GM12878 (cell line): ENCODE results near the gene ATN1. TPM values are rescaled to one million over a fixed set of nuclear protein-coding genes. Genes with fewer than 3 reads are reported as not detected.

Experiments
- ATF7 ChIP-seq: fragments of 450-650 bp; IDR thresholded peaks from 2 replicates; pipeline ENCODE4 v1.6.1; 2016; ENCODE audit warnings: low read depth, mild to moderate bottlenecking
- BMI1 ChIP-seq: fragments of 450-650 bp; IDR thresholded peaks from 2 replicates; pipeline ENCODE4 v1.6.1; 2016; ENCODE audit warnings: mild to moderate bottlenecking, moderate library complexity, borderline replicate concordance
- CHD1 ChIP-seq: IDR thresholded peaks from 2 replicates; pipeline ENCODE4 v1.6.1; 2012; ENCODE audit warnings: low read depth, low read length, improper control_type of control experiment
- EED ChIP-seq: sonication (generic); IDR thresholded peaks from 2 replicates; pipeline ENCODE4 v1.6.1; 2016; ENCODE audit warnings: antibody characterized with exemption, low read depth
- ELK1 ChIP-seq: IDR thresholded peaks from 2 replicates; pipeline ENCODE4 v1.6.1; 2012; ENCODE audit warnings: low read depth, low read length, improper control_type of control experiment
- FOXM1 ChIP-seq: IDR thresholded peaks from 2 replicates; pipeline ENCODE4 v1.6.1; 2012; ENCODE audit warnings: low read depth, mild to moderate bottlenecking, inconsistent platforms, low read length, moderate library complexity
- IRF3 ChIP-seq: fragments of 450-650 bp; IDR thresholded peaks from 2 replicates; pipeline ENCODE4 v1.6.1; 2014; ENCODE audit warnings: mild to moderate bottlenecking
- KLF5 ChIP-seq: fragments of 450-650 bp; IDR thresholded peaks from 2 replicates; pipeline ENCODE4 v1.6.1; 2014; ENCODE audit warnings: mild to moderate bottlenecking; ENCODE audit not compliant: partially characterized antibody
- MLLT1 ChIP-seq: fragments of 450-650 bp; IDR thresholded peaks from 2 replicates; pipeline ENCODE4 v1.6.1; 2016; ENCODE audit warnings: mild to moderate bottlenecking
- MTA2 ChIP-seq: fragments of 450-650 bp; IDR thresholded peaks from 2 replicates; pipeline ENCODE4 v1.6.1; 2016; ENCODE audit warnings: low read depth, mild to moderate bottlenecking, moderate library complexity
- NKRF ChIP-seq: fragments of 450-650 bp; conservative IDR thresholded peaks from 2 replicates; pipeline ENCODE4 v1.6.1; 2017; ENCODE audit warnings: mild to moderate bottlenecking, moderate library complexity
- POU2F2 ChIP-seq: IDR thresholded peaks from 3 replicates; pipeline ENCODE4 v1.6.1; 2011; ENCODE audit warnings: low read depth, mild to moderate bottlenecking, low read length, borderline replicate concordance
- REST ChIP-seq: IDR thresholded peaks from 2 replicates; pipeline ENCODE4 v1.6.1; 2012; ENCODE audit warnings: mild to moderate bottlenecking, low read depth, low read length
- SIN3A ChIP-seq: IDR thresholded peaks from 2 replicates; pipeline ENCODE4 v1.6.1; 2012; ENCODE audit warnings: low read depth, low read length, improper control_type of control experiment
- SUZ12 ChIP-seq: fragments of 200-600 bp; sonication (generic); IDR thresholded peaks from one replicate; pipeline ENCODE4 v1.6.1; 2018; ENCODE audit warnings: antibody characterized with exemption, mild to moderate bottlenecking; ENCODE audit not compliant: unreplicated experiment
- ZNF687 ChIP-seq: fragments of 450-650 bp; IDR thresholded peaks from 2 replicates; pipeline ENCODE4 v1.6.1; 2017; ENCODE audit warnings: mild to moderate bottlenecking, moderate library complexity
- polyA plus RNA-seq, 11 experiments: library from polyadenylated mRNA; depleted of rRNA in 4 of 11; unstranded in 6 of 11; stranded (reverse) in 5 of 11; fragments of >200 nt; fragmentation: Nextera tagmentation in 4 of 11; fragmentation: Illumina TruSeq in 1 of 11; extraction: Ambion mirVana in 4 of 11; extraction: Trizol in 1 of 11; gene quantifications; 1 replicate in 1 of 11; 2 replicates in 10 of 11; pipeline versions ENCODE4 v1.2.1 to v1.2.3, GENCODE V29; 2011 to 2016; ENCODE audit warnings: inconsistent platforms in 2 of 11, missing spikeins in 2 of 11, low read depth in 1 of 11
- total RNA-seq, 4 experiments: library from RNA; depleted of rRNA in 3 of 4; stranded (reverse); fragments of >200 nt in 3 of 4; fragmentation: Illumina TruSeq in 1 of 4; extraction: Trizol in 1 of 4; gene quantifications; 2 replicates each; pipeline versions ENCODE4 v1.2.1 to v1.2.3, GENCODE V29; 2013 to 2021

Gene ATN1
- total and polyA plus RNA-seq, 10 of the 15 experiments (the other 5 are each of a cell fraction or from before 2014, with no cell fraction given) = 0.08 to 44.5 (median 5.0) TPM

- TF ChIP-seq ZNF687 (peak; percentile 100), NKRF (peak; percentile 71), POU2F2 (peak; percentile 99), ATF7 (no peak; the same call in none of the 2 replicates), EED (no peak), SIN3A (0 out of 2 replicates have a peak, but pooled peaks have one; percentile 69), ELK1 (peak; percentile 77), MLLT1 (peak; percentile 88), CHD1 (no peak), IRF3 (no peak), MTA2 (peak; percentile 49; the same call in 1 of the 2 replicates), REST (peak; percentile 35; the same call in 1 of the 2 replicates), SUZ12 (no peak), BMI1 (peak; percentile 97), KLF5 (peak; percentile 94), FOXM1 (no peak)
These were observed 16.1 kb downstream of the ATN1 start, which contains the start of the genes C12orf57 and RNU7-1 (continued) for GRCh38 chr12:6943722-6944380.
